Natural killer cell (primary cell): Measurements from ENCODE around the gene ZC3H10. TPM values are rescaled to one million over a fixed set of nuclear protein-coding genes. Genes with fewer than 3 reads are reported as not detected.

Experiments used
- ATAC-seq, 3 donors: fragments of 150-1000 bp in 2 of 3; fragments of 200-7000 bp in 1 of 3; cut with Tn5 transposase; 1 replicate in 1 of 3; 2 replicates in 2 of 3; pipeline ENCODE4 v1.10.0; 2021; ENCODE audit warnings: mild to moderate bottlenecking in 2 of 3, moderate library complexity in 2 of 3
- DNase-seq, 2 donors: peaks; one replicate each; pipeline versions ENCODE4 v3.0.0 to v3.0.0-alpha.2; 2013 to 2021; ENCODE audit warnings: mixed read lengths in 1 of 2
- H3K27ac ChIP-seq: one replicate; pipeline ENCODE4 v1.5.1; 2013; ENCODE audit warnings: mild to moderate bottlenecking, low read length
- H3K27me3 ChIP-seq: one replicate; pipeline ENCODE4 v1.6.1; 2013; ENCODE audit warnings: low read length; ENCODE audit not compliant: control insufficient read depth, insufficient read depth
- H3K36me3 ChIP-seq: one replicate; pipeline ENCODE4 v1.6.1; 2013; ENCODE audit warnings: low read length; ENCODE audit not compliant: control insufficient read depth, insufficient read depth
- H3K4me1 ChIP-seq: one replicate; pipeline ENCODE4 v1.6.1; 2013; ENCODE audit warnings: low read length; ENCODE audit not compliant: control insufficient read depth, insufficient read depth
- H3K4me3 ChIP-seq: one replicate; pipeline ENCODE4 v1.5.1; 2013; ENCODE audit warnings: low read length
- H3K9me3 ChIP-seq: one replicate; pipeline ENCODE4 v1.6.1; 2013; ENCODE audit warnings: low read length; ENCODE audit not compliant: control insufficient read depth, insufficient read depth
- H3K27ac Mint-ChIP-seq, 2 donors: one replicate each; pipeline ENCODE4 v1.8.0; 2022; ENCODE audit warnings: mild to moderate bottlenecking in 2 of 2, mixed read lengths in 2 of 2, moderate library complexity in 1 of 2
- H3K27me3 Mint-ChIP-seq, 2 donors: one replicate each; pipeline ENCODE4 v1.8.0; 2022; ENCODE audit warnings: low read depth in 2 of 2, mixed read lengths in 2 of 2
- H3K36me3 Mint-ChIP-seq: one replicate; pipeline ENCODE4 v1.8.0; 2022; ENCODE audit warnings: mixed read lengths
- H3K4me1 Mint-ChIP-seq, 2 donors: one replicate each; pipeline ENCODE4 v1.8.0; 2022; ENCODE audit warnings: mixed read lengths in 2 of 2
- H3K4me3 Mint-ChIP-seq: one replicate; pipeline ENCODE4 v1.8.0; 2022; ENCODE audit warnings: mild to moderate bottlenecking, moderate library complexity, mixed read lengths
- H3K9me3 Mint-ChIP-seq, 2 donors: one replicate each; pipeline ENCODE4 v1.8.0; 2022; ENCODE audit warnings: mixed read lengths in 2 of 2
- WGBS: methylation state at CpG from one replicate; pipeline ENCODE4 v1.1.7; 2013; ENCODE audit warnings: missing lambda C conversion rate; ENCODE audit not compliant: insufficient coverage; 5-methylcytosine and 5-hydroxymethylcytosine counted together
- intact Hi-C: fragments of 100-400 bp; cut with micrococcal nuclease; formaldehyde crosslinking; loops from one replicate; pipeline ENCODE4 v1.14.2; 2022
- total RNA-seq, 4 donors: library from RNA; stranded (reverse); fragments of 120-200 nt in 1 of 4; gene quantifications; one replicate each; pipeline versions ENCODE4 v1.2.3 to v1.2.4, GENCODE V29; 2013 to 2022
- TF ChIP-seq, protein P1 (sequence below): fragments of 200-600 bp; IDR thresholded peaks from one replicate; pipeline ENCODE4 v1.8.0; 2022; ENCODE audit warnings: antibody characterized with exemption

Gene ZC3H10
- total RNA-seq, 3 donors from 2014 or later (not counting 1 experiment from before 2014, with no cell fraction given): 12.0 to 24.3 (median 16.2) TPM

DNA sequence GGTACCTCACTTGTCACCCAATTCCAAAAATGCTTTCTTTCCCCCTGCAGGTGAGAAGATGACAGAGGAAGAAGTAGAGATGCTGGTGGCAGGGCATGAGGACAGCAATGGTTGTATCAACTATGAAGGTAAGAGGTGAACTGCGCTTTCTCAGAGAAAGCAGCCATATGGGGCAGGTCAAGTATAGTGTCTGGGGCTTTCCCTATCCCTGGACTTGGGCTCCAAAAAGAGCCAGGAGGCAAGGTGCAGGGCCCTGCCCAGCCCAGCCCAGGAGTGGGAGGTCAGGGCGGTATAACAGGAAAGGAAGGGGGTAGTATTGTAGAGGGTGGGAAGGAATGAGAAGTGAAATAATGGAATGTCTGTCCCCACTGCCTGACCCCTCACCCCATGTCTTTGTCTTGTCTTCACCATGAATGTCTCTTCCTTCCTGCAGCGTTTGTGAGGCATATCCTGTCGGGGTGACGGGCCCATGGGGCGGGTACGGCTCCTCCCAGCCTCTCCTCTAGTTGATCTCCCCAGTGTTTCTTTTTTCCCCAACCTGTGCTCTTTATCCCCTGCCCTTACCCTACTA is 42.2 kb downstream of the ZC3H10 start:
- no peaks in the 10 kb centered on the region for H3K36me3 Mint-ChIP-seq
- Histone ChIP-seq H3K9me3 (no peaks in the 10 kb centered on the region), H3K4me1 (peaks cover 42% of the 10 kb centered on the region), H3K27me3 (no peaks in the 10 kb centered on the region), H3K36me3 (peaks cover 52% of the 10 kb centered on the region), H3K4me3 (peak overlapping the region; percentile 85), H3K27ac (peak overlapping the region; percentile 95)
- H3K27ac Mint-ChIP-seq: peak overlapping the region; percentile 96 to 98
- 26% methylated on average over 6 of the region's 7 CpGs for WGBS
- ATAC-seq (peak; percentile 50 to 72 (median 57)), DNase-seq (peak; percentile 43 to 83)
- no peaks in the 10 kb centered on the region for H3K27me3 Mint-ChIP-seq
- H3K9me3 Mint-ChIP-seq: no peaks in the 10 kb centered on the region
- H3K4me3 Mint-ChIP-seq: peak overlapping the region; percentile 96
- peaks cover 48 to 61% of the 10 kb centered on the region in 2 donors for H3K4me1 Mint-ChIP-seq
- TF ChIP-seq, protein P1, sequence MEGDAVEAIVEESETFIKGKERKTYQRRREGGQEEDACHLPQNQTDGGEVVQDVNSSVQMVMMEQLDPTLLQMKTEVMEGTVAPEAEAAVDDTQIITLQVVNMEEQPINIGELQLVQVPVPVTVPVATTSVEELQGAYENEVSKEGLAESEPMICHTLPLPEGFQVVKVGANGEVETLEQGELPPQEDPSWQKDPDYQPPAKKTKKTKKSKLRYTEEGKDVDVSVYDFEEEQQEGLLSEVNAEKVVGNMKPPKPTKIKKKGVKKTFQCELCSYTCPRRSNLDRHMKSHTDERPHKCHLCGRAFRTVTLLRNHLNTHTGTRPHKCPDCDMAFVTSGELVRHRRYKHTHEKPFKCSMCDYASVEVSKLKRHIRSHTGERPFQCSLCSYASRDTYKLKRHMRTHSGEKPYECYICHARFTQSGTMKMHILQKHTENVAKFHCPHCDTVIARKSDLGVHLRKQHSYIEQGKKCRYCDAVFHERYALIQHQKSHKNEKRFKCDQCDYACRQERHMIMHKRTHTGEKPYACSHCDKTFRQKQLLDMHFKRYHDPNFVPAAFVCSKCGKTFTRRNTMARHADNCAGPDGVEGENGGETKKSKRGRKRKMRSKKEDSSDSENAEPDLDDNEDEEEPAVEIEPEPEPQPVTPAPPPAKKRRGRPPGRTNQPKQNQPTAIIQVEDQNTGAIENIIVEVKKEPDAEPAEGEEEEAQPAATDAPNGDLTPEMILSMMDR: no peak
- intact Hi-C loops: no loop called here

DNA sequence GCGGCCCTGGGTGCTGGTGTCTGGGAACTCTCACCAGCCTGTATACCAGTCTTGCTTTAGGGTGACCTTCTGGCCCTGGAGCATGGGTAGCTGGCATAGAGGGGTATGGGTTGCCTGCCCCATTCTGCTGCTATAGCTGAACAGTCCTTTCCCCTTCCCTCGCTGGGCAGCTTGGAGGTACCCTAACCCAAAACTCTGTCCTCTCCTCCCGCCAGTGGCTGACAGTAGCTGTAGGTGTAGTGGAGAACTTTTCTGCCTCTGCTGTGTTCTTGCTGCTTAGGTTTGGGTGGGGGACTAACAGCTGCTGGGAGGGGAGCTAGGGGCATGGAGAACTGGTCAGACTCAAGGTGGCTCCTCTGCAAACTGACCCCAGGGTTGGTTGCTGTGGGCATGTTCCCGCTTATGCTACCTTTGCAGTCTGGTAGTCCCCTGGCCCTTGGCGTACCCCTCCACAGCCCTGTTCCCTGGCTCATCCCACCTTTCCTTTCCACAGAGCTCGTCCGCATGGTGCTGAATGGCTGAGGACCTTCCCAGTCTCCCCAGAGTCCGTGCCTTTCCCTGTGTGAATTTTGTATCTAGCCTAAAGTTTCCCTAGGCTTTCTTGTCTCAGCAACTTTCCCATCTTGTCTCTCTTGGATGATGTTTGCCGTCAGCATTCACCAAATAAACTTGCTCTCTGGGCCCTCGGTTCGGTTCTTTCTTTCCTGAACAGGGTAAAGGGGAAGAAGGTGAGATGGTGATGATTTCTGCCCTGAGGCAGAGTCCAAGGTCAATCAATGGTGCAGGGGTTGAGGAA is 43.0 kb downstream of the ZC3H10 start:
- peaks cover 48 to 58% of the 10 kb centered on the region in 2 donors for H3K4me1 Mint-ChIP-seq
- no peak for DNase-seq
- Histone ChIP-seq H3K4me3 (no peak overlapping the region), H3K27ac (peak overlapping the region; percentile 95), H3K36me3 (peaks cover 58% of the 10 kb centered on the region), H3K9me3 (no peaks in the 10 kb centered on the region), H3K27me3 (no peaks in the 10 kb centered on the region), H3K4me1 (peaks cover 42% of the 10 kb centered on the region)
- no peak for ATAC-seq
- no peaks in the 10 kb centered on the region for H3K27me3 Mint-ChIP-seq
- H3K27ac Mint-ChIP-seq: peak overlapping the region; percentile 96 to 98
- H3K36me3 Mint-ChIP-seq: no peaks in the 10 kb centered on the region
- H3K9me3 Mint-ChIP-seq: no peaks in the 10 kb centered on the region
- TF ChIP-seq, protein P1: no peak
- WGBS: 93% methylated on average over 9 of the region's 11 CpGs
- intact Hi-C loops: no loop called here
- H3K4me3 Mint-ChIP-seq: peak overlapping the region; percentile 96

DNA sequence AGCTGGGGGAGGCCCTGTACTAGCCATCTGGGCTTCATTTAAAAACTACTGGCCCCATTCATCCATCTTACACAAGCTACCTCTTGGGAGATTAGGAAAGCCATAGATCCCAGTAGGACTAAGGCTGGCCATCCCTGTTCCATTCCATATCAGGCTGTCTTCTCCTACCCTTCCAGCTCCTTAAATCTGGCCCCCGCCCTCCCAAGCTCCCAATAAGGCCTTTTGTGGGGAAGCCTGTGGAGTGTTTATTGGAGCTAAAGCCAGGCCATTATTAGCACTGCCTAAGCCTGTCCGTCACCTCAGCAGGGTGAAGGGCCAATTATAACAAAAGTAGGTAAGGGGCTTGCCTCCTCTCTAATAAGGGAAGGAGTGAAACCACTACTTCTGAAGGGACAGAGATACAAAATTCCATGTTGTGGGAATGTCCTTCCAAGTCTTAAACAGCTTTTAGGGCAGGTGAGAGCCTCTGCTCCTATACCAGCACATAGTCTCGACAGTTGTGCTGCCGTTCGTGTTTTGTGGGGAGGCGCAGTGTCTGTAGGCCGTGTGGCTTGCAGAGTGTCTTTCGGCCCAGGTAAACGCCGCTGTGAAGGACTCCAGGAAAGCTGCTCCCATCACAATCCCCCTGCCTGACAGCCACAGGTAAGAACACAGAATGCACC is 43.8 kb downstream of the ZC3H10 start:
- Histone ChIP-seq H3K9me3 (no peaks in the 10 kb centered on the region), H3K4me3 (no peak overlapping the region), H3K27ac (no peak overlapping the region), H3K36me3 (peaks cover 62% of the 10 kb centered on the region), H3K27me3 (no peaks in the 10 kb centered on the region), H3K4me1 (peaks cover 40% of the 10 kb centered on the region)
- WGBS: 93% methylated on average over 7 of the region's 10 CpGs
- DNase-seq: no peak
- no peak for ATAC-seq
- H3K4me1 Mint-ChIP-seq: peaks cover 48 to 58% of the 10 kb centered on the region in 2 donors
- no peaks in the 10 kb centered on the region for H3K36me3 Mint-ChIP-seq
- H3K27me3 Mint-ChIP-seq: no peaks in the 10 kb centered on the region
- TF ChIP-seq, protein P1: no peak
- no peaks in the 10 kb centered on the region for H3K9me3 Mint-ChIP-seq
- H3K27ac Mint-ChIP-seq: peak overlapping the region; percentile 96 to 98
- intact Hi-C loops: no loop called here
- H3K4me3 Mint-ChIP-seq: peak overlapping the region; percentile 68
